WTC11 (cell line): ENCODE results near the gene MAST4.

Source experiments
- ATF2 ChIP-seq: sonication (generic); formaldehyde crosslinking; IDR thresholded peaks from 2 replicates; pipeline ENCODE4 v1.8.1; 2022; ENCODE audit warnings: low read depth, missing genetic modification reagents, borderline replicate concordance
- ATF3 ChIP-seq: sonication (generic); formaldehyde crosslinking; conservative IDR thresholded peaks from 2 replicates; pipeline ENCODE4 v1.8.1; 2022; ENCODE audit warnings: mild to moderate bottlenecking, missing genetic modification reagents
- CTCF ChIP-seq: fragments of 200-600 bp; IDR thresholded peaks from 2 replicates; pipeline ENCODE4 v1.8.0; 2022; ENCODE audit warnings: antibody characterized with exemption
- NFE2L1 ChIP-seq: sonication (generic); formaldehyde crosslinking; IDR thresholded peaks from 2 replicates; pipeline ENCODE4 v1.8.1; 2023; ENCODE audit warnings: missing genetic modification reagents
- ZNF121 ChIP-seq: sonication (generic); formaldehyde crosslinking; IDR thresholded peaks from 2 replicates; pipeline ENCODE4 v1.8.0; 2023; ENCODE audit warnings: missing genetic modification reagents

- TF ChIP-seq CTCF, result no peak
- no peak for TF ChIP-seq ATF2 (CRISPR knock-in tag)
- TF ChIP-seq ZNF121, result no peak
- no peak for TF ChIP-seq NFE2L1 (CRISPR knock-in tag)
- no peak for TF ChIP-seq ATF3
These were observed 581.9 kb downstream of the MAST4 start for GRCh38 chr5:67178085-67178484.
